Measurements from ENCODE around the gene CABP5. TPM values are rescaled to one million over a fixed set of nuclear protein-coding genes. Genes with fewer than 3 reads are reported as not detected.

Gene CABP5
- total RNA-seq, 1 experiment from 2014 or later: not detected

DNA sequence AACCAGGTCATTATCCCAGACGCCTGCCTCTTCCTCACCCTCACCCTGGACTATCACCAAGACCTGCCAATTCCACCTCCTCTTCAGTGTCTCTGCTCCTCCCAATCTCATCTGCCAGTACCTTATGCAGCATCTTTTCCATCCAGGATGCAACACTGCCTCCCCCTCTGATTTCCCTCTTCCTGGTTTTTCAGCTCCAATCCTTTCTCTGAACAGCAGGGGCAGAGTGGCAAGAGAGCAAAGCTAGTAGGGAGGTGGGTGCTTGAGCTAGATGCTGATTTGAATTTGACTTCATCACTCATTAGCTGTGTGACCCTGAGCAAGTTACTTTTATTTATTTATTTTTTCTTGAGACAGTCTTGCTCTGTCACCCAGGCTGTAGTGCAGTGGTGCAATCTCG lies 25.6 kb upstream of the CABP5 start (continued):
- TF ChIP-seq, protein P1, sequence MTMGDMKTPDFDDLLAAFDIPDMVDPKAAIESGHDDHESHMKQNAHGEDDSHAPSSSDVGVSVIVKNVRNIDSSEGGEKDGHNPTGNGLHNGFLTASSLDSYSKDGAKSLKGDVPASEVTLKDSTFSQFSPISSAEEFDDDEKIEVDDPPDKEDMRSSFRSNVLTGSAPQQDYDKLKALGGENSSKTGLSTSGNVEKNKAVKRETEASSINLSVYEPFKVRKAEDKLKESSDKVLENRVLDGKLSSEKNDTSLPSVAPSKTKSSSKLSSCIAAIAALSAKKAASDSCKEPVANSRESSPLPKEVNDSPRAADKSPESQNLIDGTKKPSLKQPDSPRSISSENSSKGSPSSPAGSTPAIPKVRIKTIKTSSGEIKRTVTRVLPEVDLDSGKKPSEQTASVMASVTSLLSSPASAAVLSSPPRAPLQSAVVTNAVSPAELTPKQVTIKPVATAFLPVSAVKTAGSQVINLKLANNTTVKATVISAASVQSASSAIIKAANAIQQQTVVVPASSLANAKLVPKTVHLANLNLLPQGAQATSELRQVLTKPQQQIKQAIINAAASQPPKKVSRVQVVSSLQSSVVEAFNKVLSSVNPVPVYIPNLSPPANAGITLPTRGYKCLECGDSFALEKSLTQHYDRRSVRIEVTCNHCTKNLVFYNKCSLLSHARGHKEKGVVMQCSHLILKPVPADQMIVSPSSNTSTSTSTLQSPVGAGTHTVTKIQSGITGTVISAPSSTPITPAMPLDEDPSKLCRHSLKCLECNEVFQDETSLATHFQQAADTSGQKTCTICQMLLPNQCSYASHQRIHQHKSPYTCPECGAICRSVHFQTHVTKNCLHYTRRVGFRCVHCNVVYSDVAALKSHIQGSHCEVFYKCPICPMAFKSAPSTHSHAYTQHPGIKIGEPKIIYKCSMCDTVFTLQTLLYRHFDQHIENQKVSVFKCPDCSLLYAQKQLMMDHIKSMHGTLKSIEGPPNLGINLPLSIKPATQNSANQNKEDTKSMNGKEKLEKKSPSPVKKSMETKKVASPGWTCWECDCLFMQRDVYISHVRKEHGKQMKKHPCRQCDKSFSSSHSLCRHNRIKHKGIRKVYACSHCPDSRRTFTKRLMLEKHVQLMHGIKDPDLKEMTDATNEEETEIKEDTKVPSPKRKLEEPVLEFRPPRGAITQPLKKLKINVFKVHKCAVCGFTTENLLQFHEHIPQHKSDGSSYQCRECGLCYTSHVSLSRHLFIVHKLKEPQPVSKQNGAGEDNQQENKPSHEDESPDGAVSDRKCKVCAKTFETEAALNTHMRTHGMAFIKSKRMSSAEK (CRISPR knock-in tag; IDR thresholded peaks at IDR 0.05; ENCODE audit: borderline replicate concordance): no peak
- TF ChIP-seq, protein P2, sequence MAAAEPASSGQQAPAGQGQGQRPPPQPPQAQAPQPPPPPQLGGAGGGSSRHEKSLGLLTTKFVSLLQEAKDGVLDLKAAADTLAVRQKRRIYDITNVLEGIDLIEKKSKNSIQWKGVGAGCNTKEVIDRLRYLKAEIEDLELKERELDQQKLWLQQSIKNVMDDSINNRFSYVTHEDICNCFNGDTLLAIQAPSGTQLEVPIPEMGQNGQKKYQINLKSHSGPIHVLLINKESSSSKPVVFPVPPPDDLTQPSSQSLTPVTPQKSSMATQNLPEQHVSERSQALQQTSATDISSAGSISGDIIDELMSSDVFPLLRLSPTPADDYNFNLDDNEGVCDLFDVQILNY (CRISPR knock-in tag; IDR thresholded peaks at IDR 0.05): no peak
- TF ChIP-seq HMGA2 (CRISPR knock-in tag; IDR thresholded peaks at IDR 0.05) (no peak), GABPB1 (CRISPR knock-in tag; IDR thresholded peaks at IDR 0.05) (no peak), IRF2 (CRISPR knock-in tag; IDR thresholded peaks at IDR 0.05; ENCODE audit: borderline replicate concordance, low read depth) (no peak), SMAD3 (CRISPR knock-in tag; IDR thresholded peaks at IDR 0.05; ENCODE audit: borderline replicate concordance) (no peak)
- TF ChIP-seq, protein P3, sequence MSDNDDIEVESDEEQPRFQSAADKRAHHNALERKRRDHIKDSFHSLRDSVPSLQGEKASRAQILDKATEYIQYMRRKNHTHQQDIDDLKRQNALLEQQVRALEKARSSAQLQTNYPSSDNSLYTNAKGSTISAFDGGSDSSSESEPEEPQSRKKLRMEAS (CRISPR knock-in tag; IDR thresholded peaks at IDR 0.05): no peak
- TF ChIP-seq, protein P4, sequence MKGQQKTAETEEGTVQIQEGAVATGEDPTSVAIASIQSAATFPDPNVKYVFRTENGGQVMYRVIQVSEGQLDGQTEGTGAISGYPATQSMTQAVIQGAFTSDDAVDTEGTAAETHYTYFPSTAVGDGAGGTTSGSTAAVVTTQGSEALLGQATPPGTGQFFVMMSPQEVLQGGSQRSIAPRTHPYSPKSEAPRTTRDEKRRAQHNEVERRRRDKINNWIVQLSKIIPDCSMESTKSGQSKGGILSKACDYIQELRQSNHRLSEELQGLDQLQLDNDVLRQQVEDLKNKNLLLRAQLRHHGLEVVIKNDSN (CRISPR knock-in tag; IDR thresholded peaks at IDR 0.05): no peak
- TF ChIP-seq, protein P5, sequence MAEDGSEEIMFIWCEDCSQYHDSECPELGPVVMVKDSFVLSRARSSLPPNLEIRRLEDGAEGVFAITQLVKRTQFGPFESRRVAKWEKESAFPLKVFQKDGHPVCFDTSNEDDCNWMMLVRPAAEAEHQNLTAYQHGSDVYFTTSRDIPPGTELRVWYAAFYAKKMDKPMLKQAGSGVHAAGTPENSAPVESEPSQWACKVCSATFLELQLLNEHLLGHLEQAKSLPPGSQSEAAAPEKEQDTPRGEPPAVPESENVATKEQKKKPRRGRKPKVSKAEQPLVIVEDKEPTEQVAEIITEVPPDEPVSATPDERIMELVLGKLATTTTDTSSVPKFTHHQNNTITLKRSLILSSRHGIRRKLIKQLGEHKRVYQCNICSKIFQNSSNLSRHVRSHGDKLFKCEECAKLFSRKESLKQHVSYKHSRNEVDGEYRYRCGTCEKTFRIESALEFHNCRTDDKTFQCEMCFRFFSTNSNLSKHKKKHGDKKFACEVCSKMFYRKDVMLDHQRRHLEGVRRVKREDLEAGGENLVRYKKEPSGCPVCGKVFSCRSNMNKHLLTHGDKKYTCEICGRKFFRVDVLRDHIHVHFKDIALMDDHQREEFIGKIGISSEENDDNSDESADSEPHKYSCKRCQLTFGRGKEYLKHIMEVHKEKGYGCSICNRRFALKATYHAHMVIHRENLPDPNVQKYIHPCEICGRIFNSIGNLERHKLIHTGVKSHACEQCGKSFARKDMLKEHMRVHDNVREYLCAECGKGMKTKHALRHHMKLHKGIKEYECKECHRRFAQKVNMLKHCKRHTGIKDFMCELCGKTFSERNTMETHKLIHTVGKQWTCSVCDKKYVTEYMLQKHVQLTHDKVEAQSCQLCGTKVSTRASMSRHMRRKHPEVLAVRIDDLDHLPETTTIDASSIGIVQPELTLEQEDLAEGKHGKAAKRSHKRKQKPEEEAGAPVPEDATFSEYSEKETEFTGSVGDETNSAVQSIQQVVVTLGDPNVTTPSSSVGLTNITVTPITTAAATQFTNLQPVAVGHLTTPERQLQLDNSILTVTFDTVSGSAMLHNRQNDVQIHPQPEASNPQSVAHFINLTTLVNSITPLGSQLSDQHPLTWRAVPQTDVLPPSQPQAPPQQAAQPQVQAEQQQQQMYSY (CRISPR knock-in tag; IDR thresholded peaks at IDR 0.05): no peak

DNA sequence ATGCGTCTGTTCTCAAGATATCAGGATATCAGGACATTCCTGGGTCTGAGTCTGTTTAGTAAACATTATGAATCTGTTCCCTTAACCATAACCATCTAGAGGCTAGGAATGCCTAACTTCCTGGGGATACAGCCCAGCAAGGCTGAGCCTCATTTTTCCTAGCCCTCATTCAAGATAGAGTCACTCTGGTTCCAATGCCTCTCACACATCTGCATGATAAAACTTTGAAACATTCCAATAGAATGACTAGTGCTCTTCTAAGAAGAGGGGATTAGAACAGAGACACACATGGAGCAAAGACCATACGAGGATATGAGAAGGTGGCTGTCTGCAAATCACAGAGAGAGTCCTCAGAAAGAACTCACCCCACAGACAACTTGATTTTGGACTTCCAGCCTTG lies 20.6 kb upstream of the CABP5 start:
- H3K27me3 Mint-ChIP-seq (ENCODE audit: low read depth): peaks cover 4% of the 10 kb centered on the region; the same call in 1 of the 2 replicates
- DNase-seq (ENCODE audit: low spot score) (no peak), ATAC-seq (peak; percentile 76)
- no peak overlapping the region for H3K4me3 Mint-ChIP-seq
- peaks cover 38% of the 10 kb centered on the region for H3K4me1 Mint-ChIP-seq
- H3K9me3 Mint-ChIP-seq: peaks cover 7% of the 10 kb centered on the region
- peaks cover 7% of the 10 kb centered on the region; the same call in 1 of the 2 replicates for H3K36me3 Mint-ChIP-seq
- CTCF ChIA-PET: no interaction called here
- POLR2A ChIA-PET: no interaction called here
- peak overlapping the region; percentile 93 for H3K27ac Mint-ChIP-seq
- TF ChIP-seq ZNF423 (CRISPR knock-in tag; IDR thresholded peaks at IDR 0.05) (no peak), HMGA2 (CRISPR knock-in tag; IDR thresholded peaks at IDR 0.05) (no peak), ZNF671 (CRISPR knock-in tag; IDR thresholded peaks at IDR 0.05) (no peak)

Data from WTC11 (cell line).